ENCODE data around the gene CNDP1.

The CNDP1 gene

GRCh38 chr18:74507097-74507881, 27.0 kb upstream of the CNDP1 start:
- no peak for DNase-seq (ENCODE audit: low read depth)

GRCh38 chr18:74507927-74508326, 26.4 kb upstream of the CNDP1 start:
- no peak for DNase-seq (ENCODE audit: low read depth)

DNA sequence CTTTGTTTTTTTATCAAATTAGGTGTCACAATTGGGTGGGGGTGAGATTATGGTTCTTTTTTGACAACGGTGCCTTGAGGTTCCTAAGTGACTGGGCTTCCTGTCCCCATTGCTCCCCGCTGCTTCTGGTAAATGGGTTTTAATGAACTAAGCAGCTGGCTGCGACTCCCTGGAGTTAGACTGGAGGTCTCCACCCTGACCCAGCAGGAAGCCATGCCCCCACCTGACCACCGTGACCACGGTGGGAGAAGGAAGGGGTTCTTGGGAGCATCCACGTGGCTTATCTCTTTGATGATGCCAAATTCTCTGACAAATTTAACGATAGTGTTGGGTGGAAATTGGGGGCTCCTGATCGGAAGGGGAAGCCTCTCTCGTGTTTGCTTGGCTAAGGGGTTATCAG, 25.9 kb upstream of the CNDP1 start:
- DNase-seq (ENCODE audit: low read depth): no peak

- no peak for DNase-seq (ENCODE audit: low read depth)
Measured at GRCh38 chr18:74508821-74509225, 25.5 kb upstream of the CNDP1 start.

- DNase-seq (ENCODE audit: low read depth): no peak
Measured at GRCh38 chr18:74509856-74510769, 24.2 kb upstream of the CNDP1 start.

- no peak for DNase-seq (ENCODE audit: low read depth)
Measured at GRCh38 chr18:74510770-74511095, 23.6 kb upstream of the CNDP1 start.

DNA sequence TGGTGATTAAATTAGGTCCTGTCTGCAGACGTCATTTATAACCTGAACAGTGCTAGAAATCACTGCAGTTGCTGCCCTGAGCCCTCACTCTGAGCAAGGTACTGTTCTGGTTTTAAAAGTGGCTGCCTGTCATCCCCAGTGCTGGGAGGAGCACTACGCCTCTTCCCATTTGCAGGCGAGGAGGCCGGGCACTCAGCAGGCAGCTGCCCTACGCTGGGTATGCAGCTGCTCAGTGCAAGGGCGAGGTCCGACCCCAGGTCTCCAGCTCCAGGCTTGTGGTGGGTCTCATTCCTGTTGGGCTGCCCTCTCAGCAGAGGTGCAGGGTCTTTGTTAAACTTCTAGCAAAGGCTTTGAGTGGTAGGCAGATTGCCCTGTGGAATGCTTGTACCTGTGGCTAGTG, 22.5 kb upstream of the CNDP1 start:
- DNase-seq (ENCODE audit: low read depth): no peak

GRCh38 chr18:74512321-74513053, 21.8 kb upstream of the CNDP1 start:
- no peak for DNase-seq (ENCODE audit: low read depth)

- DNase-seq (ENCODE audit: low read depth): no peak
Measured at GRCh38 chr18:74513149-74513882, 21.0 kb upstream of the CNDP1 start.

- DNase-seq (ENCODE audit: low read depth): no peak
Measured at GRCh38 chr18:74513883-74514205, 20.5 kb upstream of the CNDP1 start.

DNA sequence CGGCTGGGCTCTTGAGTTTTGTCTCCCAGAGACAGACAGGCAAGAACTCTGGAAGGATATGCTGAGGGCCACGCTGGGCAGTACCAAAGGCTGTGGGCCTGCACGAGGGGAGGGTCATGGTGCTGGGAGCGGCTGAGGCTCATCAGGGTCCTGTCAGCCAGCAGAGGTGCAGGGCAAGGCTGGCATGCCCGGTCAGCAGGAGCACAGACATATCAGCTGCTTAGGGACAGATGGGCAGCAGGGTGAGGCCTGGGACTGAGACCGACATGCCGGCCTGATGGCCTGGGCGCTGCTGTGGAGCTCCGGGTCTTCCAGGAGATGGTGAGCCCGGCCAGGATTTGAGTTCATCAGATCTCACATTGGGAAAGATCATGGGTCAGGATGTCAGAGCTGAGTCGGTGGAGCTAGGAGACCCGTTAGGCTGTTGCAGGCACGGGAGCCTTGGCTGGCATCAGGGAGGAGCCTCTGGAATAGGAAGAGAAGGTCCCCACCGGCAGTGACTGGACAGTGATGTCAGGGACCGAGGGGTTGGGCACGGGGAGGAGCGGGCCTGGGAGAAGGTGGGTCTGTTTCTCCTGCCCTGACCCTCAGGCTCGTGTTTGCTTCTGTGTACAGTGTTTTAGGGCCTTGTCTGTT, 19.3 kb upstream of the CNDP1 start:
- no peak for DNase-seq (ENCODE audit: low read depth)

DNA sequence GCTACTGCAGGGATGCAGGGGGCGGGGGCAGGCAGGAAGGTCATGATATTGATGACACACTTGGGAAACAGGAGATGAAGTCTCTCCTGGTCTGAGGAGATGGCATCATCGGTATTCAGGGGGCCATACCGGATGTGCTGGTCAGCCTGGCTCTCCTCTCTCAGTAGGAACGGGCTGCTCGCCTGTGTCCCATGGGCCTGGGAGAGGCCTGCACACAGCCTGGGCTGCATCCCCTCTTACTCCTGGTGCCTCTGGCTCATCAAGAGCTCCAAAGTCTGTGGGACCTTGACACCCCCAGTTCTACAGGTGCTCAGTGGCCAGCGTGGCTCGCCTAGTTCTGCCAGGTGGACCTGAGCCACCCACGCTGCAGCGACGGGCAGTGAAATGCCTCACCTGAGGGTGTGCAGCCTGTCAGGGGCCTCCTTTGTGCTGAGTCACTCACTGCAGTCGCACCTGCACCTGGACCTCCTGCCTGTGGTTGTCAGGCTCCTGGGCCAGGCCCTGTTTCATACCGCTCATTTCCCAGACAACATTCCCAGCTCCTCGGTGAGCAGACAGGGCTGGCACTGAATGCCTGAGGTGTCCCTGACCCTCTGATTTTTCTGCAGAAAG, 18.6 kb upstream of the CNDP1 start:
- no peak for DNase-seq (ENCODE audit: low read depth)

DNA sequence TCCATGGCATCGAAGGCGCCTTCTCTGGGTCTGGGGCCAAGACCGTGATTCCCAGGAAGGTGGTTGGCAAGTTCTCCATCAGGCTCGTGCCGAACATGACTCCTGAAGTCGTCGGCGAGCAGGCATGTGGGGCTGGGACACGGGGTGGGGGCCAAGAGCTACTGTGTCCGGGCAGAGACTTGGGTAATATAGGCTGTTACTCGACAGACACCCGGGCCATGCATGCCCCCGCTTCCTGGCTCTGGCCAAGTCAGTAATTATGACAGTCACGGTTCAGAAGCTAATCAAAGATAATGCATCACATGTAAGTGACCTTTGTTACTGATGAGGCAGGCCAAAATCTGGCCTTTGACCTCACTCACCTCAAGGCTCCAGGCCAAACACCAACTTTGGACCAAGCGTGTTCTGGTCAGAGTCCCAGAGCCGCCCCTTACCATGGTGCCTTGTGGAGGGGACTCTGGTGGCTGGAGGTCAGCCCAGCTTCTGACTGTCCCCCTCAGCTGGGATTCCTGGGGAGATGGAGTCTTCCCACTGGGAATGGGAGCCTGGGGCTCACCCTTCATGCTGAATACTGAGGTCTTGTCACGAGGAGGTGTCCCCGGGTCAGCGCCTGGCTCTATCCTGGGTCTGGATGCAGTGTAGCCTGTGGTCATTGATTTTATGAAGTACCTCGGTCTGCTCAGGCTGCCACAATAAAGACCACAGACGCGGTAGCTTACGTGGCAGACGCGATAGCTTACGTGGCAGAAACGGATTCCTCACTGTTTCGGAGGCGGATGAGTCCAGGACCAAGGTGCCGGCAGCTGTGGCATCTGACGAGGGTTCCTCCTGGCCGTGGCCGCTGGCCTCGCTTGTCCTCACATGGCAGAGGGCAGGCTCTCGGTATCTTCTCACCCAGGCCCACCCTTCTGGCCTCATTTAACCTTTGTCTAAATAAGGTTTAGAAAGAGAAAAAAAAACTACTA, 17.7 kb upstream of the CNDP1 start:
- DNase-seq (ENCODE audit: low read depth): no peak

DNA sequence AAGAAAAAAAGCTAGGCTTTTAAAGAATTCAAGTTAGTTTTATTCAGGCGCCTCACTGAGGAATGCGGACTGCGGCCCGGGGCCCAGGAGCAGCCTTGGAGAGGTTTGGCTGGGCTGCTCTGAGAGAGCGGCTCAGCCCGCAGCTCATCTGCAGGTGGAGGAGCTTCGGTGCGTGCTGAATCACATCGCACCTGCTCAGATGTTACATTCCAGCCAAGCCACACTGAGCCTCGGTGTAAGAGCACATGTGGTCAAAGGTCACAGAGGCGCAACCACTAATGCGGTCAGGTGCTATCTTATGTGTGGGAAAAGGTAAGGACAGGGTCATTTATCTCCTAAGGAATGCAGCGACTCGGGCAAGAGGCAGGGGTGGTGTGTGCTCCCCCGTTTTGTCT, 17.1 kb upstream of the CNDP1 start:
- no peak for DNase-seq (ENCODE audit: low read depth)

GRCh38 chr18:74518456-74519295, 15.6 kb upstream of the CNDP1 start:
- no peak for DNase-seq (ENCODE audit: low read depth)

GRCh38 chr18:74519320-74520095, 14.8 kb upstream of the CNDP1 start:
- no peak for DNase-seq (ENCODE audit: low read depth)

GRCh38 chr18:74520096-74520833, 14.0 kb upstream of the CNDP1 start:
- DNase-seq (ENCODE audit: low read depth): no peak
